HepG2 (cell line): ENCODE measurements around the gene ITGB3. TPM values are rescaled to one million over a fixed set of nuclear protein-coding genes. Genes with fewer than 3 reads are reported as not detected.

Source experiments
- AGO1 ChIP-seq: fragments of 200-400 bp; formaldehyde crosslinking; IDR thresholded peaks from 2 replicates; pipeline ENCODE4 v1.6.1; 2017; ENCODE audit warnings: mild to moderate bottlenecking, low read depth, low read length, moderate library complexity; ENCODE audit not compliant: poor library complexity, severe bottlenecking
- ELF1 ChIP-seq: sonication (generic); formaldehyde crosslinking; IDR thresholded peaks from 2 replicates; pipeline ENCODE4 v1.4.0; 2020; ENCODE audit warnings: missing genetic modification reagents
- FOXK1 ChIP-seq: sonication (generic); formaldehyde crosslinking; IDR thresholded peaks from 2 replicates; pipeline ENCODE4 v1.4.0; 2020; ENCODE audit warnings: low read depth, missing genetic modification reagents, borderline replicate concordance
- JUN ChIP-seq: sonication (generic); formaldehyde crosslinking; IDR thresholded peaks from 2 replicates; pipeline ENCODE4 v1.4.0; 2020; ENCODE audit warnings: mild to moderate bottlenecking, missing genetic modification reagents
- MTF1 ChIP-seq: sonication (generic); formaldehyde crosslinking; IDR thresholded peaks from 2 replicates; pipeline ENCODE4 v1.5.0; 2020; ENCODE audit warnings: missing genetic modification reagents
- PLRG1 ChIP-seq: fragments of 450-650 bp; conservative IDR thresholded peaks from 2 replicates; pipeline ENCODE4 v1.6.1; 2016
- PLSCR1 ChIP-seq: sonication (generic); formaldehyde crosslinking; IDR thresholded peaks from 2 replicates; pipeline ENCODE4 v1.5.0; 2020; ENCODE audit warnings: missing genetic modification reagents, mild to moderate bottlenecking, borderline replicate concordance
- PREB ChIP-seq: sonication (generic); formaldehyde crosslinking; IDR thresholded peaks from 2 replicates; pipeline ENCODE4 v1.4.0; 2020; ENCODE audit warnings: missing genetic modification reagents
- SOX5 ChIP-seq: IDR thresholded peaks from 2 replicates; pipeline ENCODE4 v1.6.1; 2016; ENCODE audit warnings: borderline replicate concordance
- TCF7 ChIP-seq: sonication (generic); IDR thresholded peaks from 2 replicates; pipeline ENCODE4 v1.6.1; 2016; ENCODE audit warnings: antibody characterized with exemption, low read depth
- ZBTB21 ChIP-seq: sonication (generic); formaldehyde crosslinking; IDR thresholded peaks from 2 replicates; pipeline ENCODE4 v1.4.0; 2020; ENCODE audit warnings: missing genetic modification reagents
- ZNF329 ChIP-seq: sonication (generic); formaldehyde crosslinking; IDR thresholded peaks from 2 replicates; pipeline ENCODE4 v1.9.0; 2021; ENCODE audit warnings: low read depth, mild to moderate bottlenecking, missing genetic modification reagents
- ZNF543 ChIP-seq: sonication (generic); formaldehyde crosslinking; IDR thresholded peaks from 2 replicates; pipeline ENCODE4 v1.4.0; 2020; ENCODE audit warnings: mild to moderate bottlenecking, missing genetic modification reagents
- ZNF572 ChIP-seq: sonication (generic); formaldehyde crosslinking; IDR thresholded peaks from 2 replicates; pipeline ENCODE4 v1.5.1; 2020; ENCODE audit warnings: mild to moderate bottlenecking, missing genetic modification reagents
- ZNF720 ChIP-seq: sonication (generic); formaldehyde crosslinking; IDR thresholded peaks from 2 replicates; pipeline ENCODE4 v1.4.0; 2020; ENCODE audit warnings: missing genetic modification reagents
- ZZZ3 ChIP-seq: sonication (generic); formaldehyde crosslinking; IDR thresholded peaks from 2 replicates; pipeline ENCODE4 v1.4.0; 2020; ENCODE audit warnings: missing genetic modification reagents, mild to moderate bottlenecking, borderline replicate concordance
- polyA plus RNA-seq, 8 experiments: library from polyadenylated mRNA; depleted of rRNA in 3 of 8; stranded (reverse) in 7 of 8; unstranded in 1 of 8; fragments of >200 nt; fragmentation: Illumina TruSeq in 4 of 8; extraction: Trizol in 4 of 8; gene quantifications; 2 replicates each; pipeline versions ENCODE4 v1.2.1 to v1.2.3, GENCODE V29; 2011 to 2016; ENCODE audit warnings: low read depth in 4 of 8, missing spikeins in 1 of 8, mixed read lengths in 1 of 8; ENCODE audit not compliant: insufficient read depth in 1 of 8
- total RNA-seq, 5 experiments: library from RNA; depleted of rRNA; stranded (reverse); fragments of >200 nt; fragmentation: Illumina TruSeq; extraction: Trizol; gene quantifications; 2 replicates each; pipeline ENCODE4 v1.2.3, GENCODE V29; 2016; ENCODE audit warnings: low read depth in 1 of 5
- TF ChIP-seq, protein P1 (sequence below): sonication (generic); formaldehyde crosslinking; IDR thresholded peaks from 2 replicates; pipeline ENCODE4 v1.8.0; 2023; ENCODE audit warnings: mild to moderate bottlenecking, missing genetic modification reagents
- TF ChIP-seq, protein P2 (sequence below): sonication (generic); formaldehyde crosslinking; IDR thresholded peaks from 2 replicates; pipeline ENCODE4 v1.5.0; 2020; ENCODE audit warnings: mild to moderate bottlenecking, missing genetic modification reagents
- TF ChIP-seq, protein P3 (sequence below): IDR thresholded peaks from 2 replicates; pipeline ENCODE4 v1.6.1; 2016; ENCODE audit warnings: mild to moderate bottlenecking

ITGB3 gene
- total and polyA plus RNA-seq, 2 of the 13 experiments (the other 11 are each of a cell fraction or from before 2014, with no cell fraction given): 0.09 to 0.31 TPM

- TF ChIP-seq ZNF543: no peak
- TF ChIP-seq, protein P1, sequence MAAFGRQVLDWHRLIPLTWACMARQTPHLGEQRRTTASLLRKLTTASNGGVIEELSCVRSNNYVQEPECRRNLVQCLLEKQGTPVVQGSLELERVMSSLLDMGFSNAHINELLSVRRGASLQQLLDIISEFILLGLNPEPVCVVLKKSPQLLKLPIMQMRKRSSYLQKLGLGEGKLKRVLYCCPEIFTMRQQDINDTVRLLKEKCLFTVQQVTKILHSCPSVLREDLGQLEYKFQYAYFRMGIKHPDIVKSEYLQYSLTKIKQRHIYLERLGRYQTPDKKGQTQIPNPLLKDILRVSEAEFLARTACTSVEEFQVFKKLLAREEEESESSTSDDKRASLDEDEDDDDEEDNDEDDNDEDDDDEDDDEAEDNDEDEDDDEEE (CRISPR knock-in tag): no peak
- peak; percentile 47 for TF ChIP-seq TCF7
- TF ChIP-seq ZBTB21 (CRISPR knock-in tag): no peak
- no peak for TF ChIP-seq JUN (CRISPR knock-in tag)
- no peak for TF ChIP-seq PLSCR1
- no peak for TF ChIP-seq ZNF572 (CRISPR knock-in tag)
- no peak for TF ChIP-seq PREB (CRISPR knock-in tag)
- TF ChIP-seq ELF1 (CRISPR knock-in tag): no peak
- no peak for TF ChIP-seq MTF1 (CRISPR knock-in tag)
- TF ChIP-seq AGO1: no peak
- TF ChIP-seq SOX5: peak; percentile 68; the same call in 1 of the 2 replicates
- TF ChIP-seq, protein P2, sequence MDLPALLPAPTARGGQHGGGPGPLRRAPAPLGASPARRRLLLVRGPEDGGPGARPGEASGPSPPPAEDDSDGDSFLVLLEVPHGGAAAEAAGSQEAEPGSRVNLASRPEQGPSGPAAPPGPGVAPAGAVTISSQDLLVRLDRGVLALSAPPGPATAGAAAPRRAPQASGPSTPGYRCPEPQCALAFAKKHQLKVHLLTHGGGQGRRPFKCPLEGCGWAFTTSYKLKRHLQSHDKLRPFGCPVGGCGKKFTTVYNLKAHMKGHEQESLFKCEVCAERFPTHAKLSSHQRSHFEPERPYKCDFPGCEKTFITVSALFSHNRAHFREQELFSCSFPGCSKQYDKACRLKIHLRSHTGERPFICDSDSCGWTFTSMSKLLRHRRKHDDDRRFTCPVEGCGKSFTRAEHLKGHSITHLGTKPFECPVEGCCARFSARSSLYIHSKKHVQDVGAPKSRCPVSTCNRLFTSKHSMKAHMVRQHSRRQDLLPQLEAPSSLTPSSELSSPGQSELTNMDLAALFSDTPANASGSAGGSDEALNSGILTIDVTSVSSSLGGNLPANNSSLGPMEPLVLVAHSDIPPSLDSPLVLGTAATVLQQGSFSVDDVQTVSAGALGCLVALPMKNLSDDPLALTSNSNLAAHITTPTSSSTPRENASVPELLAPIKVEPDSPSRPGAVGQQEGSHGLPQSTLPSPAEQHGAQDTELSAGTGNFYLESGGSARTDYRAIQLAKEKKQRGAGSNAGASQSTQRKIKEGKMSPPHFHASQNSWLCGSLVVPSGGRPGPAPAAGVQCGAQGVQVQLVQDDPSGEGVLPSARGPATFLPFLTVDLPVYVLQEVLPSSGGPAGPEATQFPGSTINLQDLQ (CRISPR knock-in tag): no peak
- TF ChIP-seq ZNF329 (CRISPR knock-in tag): no peak
- TF ChIP-seq ZZZ3: no peak
- TF ChIP-seq ZNF720 (CRISPR knock-in tag): no peak
- 0 out of 2 replicates have a peak, but pooled peaks have one; percentile 42 for TF ChIP-seq FOXK1
- TF ChIP-seq, protein P3, sequence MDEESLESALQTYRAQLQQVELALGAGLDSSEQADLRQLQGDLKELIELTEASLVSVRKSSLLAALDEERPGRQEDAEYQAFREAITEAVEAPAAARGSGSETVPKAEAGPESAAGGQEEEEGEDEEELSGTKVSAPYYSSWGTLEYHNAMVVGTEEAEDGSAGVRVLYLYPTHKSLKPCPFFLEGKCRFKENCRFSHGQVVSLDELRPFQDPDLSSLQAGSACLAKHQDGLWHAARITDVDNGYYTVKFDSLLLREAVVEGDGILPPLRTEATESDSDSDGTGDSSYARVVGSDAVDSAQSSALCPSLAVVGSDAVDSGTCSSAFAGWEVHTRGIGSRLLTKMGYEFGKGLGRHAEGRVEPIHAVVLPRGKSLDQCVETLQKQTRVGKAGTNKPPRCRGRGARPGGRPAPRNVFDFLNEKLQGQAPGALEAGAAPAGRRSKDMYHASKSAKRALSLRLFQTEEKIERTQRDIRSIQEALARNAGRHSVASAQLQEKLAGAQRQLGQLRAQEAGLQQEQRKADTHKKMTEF (CRISPR knock-in tag): no peak
- TF ChIP-seq PLRG1: no peak
Observed at GRCh38 chr17:47291242-47291873, 37.7 kb downstream of the ITGB3 start (continued).
